IMR-90 (cell line): ENCODE results near the gene SLC38A6. TPM values are rescaled to one million over a fixed set of nuclear protein-coding genes. Genes with fewer than 3 reads are reported as not detected.

Source experiments
- ATAC-seq: fragments of 200-7000 bp; cut with Tn5 transposase; 2 replicates; pipeline ENCODE4 v1.9.1; 2020; ENCODE audit warnings: low read depth, mild to moderate bottlenecking, moderate library complexity
- BruUV-seq: library from RNA; stranded (reverse); fragments of 400-500 nt; replicated peaks from 2 replicates; lab custom pipeline; 2021; lab: Mats Ljungman, UMichigan
- CTCF ChIA-PET: fragments of 300-600 bp; formaldehyde crosslinking; extraction: SDS; loops from one replicate; lab custom pipeline; 2021; ENCODE audit warnings: antibody characterized with exemption; lab: Yijun Ruan, JAX
- POLR2A ChIA-PET: fragments of 300-600 bp; sonication (Branson Sonifier 250); formaldehyde crosslinking; loops from one replicate; lab custom pipeline; 2022; ENCODE audit warnings: antibody characterized with exemption; ENCODE audit not compliant: unreplicated experiment; lab: Charles Lee
- DNase-seq: peaks from one replicate; pipeline ENCODE4 v3.0.0; 2013
- H2AFZ ChIP-seq: replicated peaks from 2 replicates; pipeline ENCODE3; 2013; ENCODE audit warnings: low read length, mild to moderate bottlenecking; ENCODE audit not compliant: poor library complexity
- H2AK5ac ChIP-seq: 2 replicates; pipeline ENCODE4 v1.6.1; 2013; ENCODE audit warnings: low read depth, low read length, inconsistent platforms
- H2AK9ac ChIP-seq: replicated peaks from 2 replicates; pipeline ENCODE3; 2013; ENCODE audit warnings: mild to moderate bottlenecking, low read depth, low read length, moderate library complexity; ENCODE audit not compliant: poor library complexity
- H2BK120ac ChIP-seq: 2 replicates; pipeline ENCODE4 v1.6.1; 2013; ENCODE audit warnings: low read depth, low read length, inconsistent platforms
- H2BK15ac ChIP-seq: 3 replicates; pipeline ENCODE4 v1.6.1; 2013; ENCODE audit warnings: low read depth, low read length, inconsistent platforms
- H2BK20ac ChIP-seq: 2 replicates; pipeline ENCODE4 v1.6.1; 2013; ENCODE audit warnings: low read depth, mild to moderate bottlenecking, inconsistent platforms, low read length, moderate library complexity
- H2BK5ac ChIP-seq: 2 replicates; pipeline ENCODE4 v1.6.1; 2013; ENCODE audit warnings: mild to moderate bottlenecking, low read depth, low read length, inconsistent platforms; ENCODE audit not compliant: poor library complexity, severe bottlenecking
- H3K14ac ChIP-seq: replicated peaks from 2 replicates; pipeline ENCODE4 v1.6.1; 2013; ENCODE audit warnings: low read depth, low read length, inconsistent platforms
- H3K18ac ChIP-seq: 2 replicates; pipeline ENCODE4 v1.6.1; 2013; ENCODE audit warnings: low read depth, low read length, control low read depth
- H3K23ac ChIP-seq: 2 replicates; pipeline ENCODE4 v1.6.1; 2013; ENCODE audit warnings: low read depth, low read length, inconsistent platforms
- H3K27ac ChIP-seq: 2 replicates; pipeline ENCODE4 v1.5.1; 2013; ENCODE audit warnings: mild to moderate bottlenecking, control low read depth, low read length; ENCODE audit not compliant: insufficient read depth
- H3K27me3 ChIP-seq: 2 replicates; pipeline ENCODE4 v1.6.1; 2013; ENCODE audit warnings: low read length; ENCODE audit not compliant: control insufficient read depth, insufficient read depth
- H3K36me3 ChIP-seq: 2 replicates; pipeline ENCODE4 v1.6.1; 2013; ENCODE audit warnings: low read length, mixed read lengths; ENCODE audit not compliant: control insufficient read depth, insufficient read depth
- H3K4ac ChIP-seq: 2 replicates; pipeline ENCODE4 v1.6.1; 2013; ENCODE audit warnings: low read depth, low read length, inconsistent platforms
- H3K4me1 ChIP-seq: 2 replicates; pipeline ENCODE4 v1.6.1; 2013; ENCODE audit warnings: low read length, mixed read lengths; ENCODE audit not compliant: control insufficient read depth, insufficient read depth
- H3K4me2 ChIP-seq: 2 replicates; pipeline ENCODE4 v1.6.1; 2013; ENCODE audit warnings: low read depth, mild to moderate bottlenecking, control low read depth, low read length, moderate library complexity
- H3K4me3 ChIP-seq: 2 replicates; pipeline ENCODE4 v1.5.1; 2013; ENCODE audit warnings: low read depth, mild to moderate bottlenecking, control low read depth, low read length, moderate library complexity; ENCODE audit not compliant: insufficient read depth
- H3K56ac ChIP-seq: 2 replicates; pipeline ENCODE4 v1.6.1; 2013; ENCODE audit warnings: low read length, inconsistent platforms; ENCODE audit not compliant: insufficient read depth; ENCODE audit errors: extremely low read depth
- H3K79me1 ChIP-seq, 2 experiments: 2 replicates each; pipeline ENCODE4 v1.6.1; 2013; ENCODE audit warnings: low read length in 2 of 2, inconsistent platforms in 1 of 2, low read depth in 1 of 2
- H3K9ac ChIP-seq: 2 replicates; pipeline ENCODE4 v1.6.1; 2013; ENCODE audit warnings: low read depth, low read length, control low read depth
- H3K9me1 ChIP-seq: 2 replicates; pipeline ENCODE4 v1.6.1; 2013; ENCODE audit warnings: low read length, inconsistent platforms; ENCODE audit not compliant: insufficient read depth
- H3K9me3 ChIP-seq: 2 replicates; pipeline ENCODE4 v1.6.1; 2013; ENCODE audit warnings: low read length; ENCODE audit not compliant: control insufficient read depth, insufficient read depth
- H4K20me1 ChIP-seq: 2 replicates; pipeline ENCODE4 v1.6.1; 2013; ENCODE audit warnings: low read length, inconsistent platforms; ENCODE audit not compliant: insufficient read depth
- H4K5ac ChIP-seq: 2 replicates; pipeline ENCODE4 v1.6.1; 2013; ENCODE audit warnings: mild to moderate bottlenecking, low read depth, low read length, control low read depth
- H4K8ac ChIP-seq, 2 experiments: 2 replicates each; pipeline ENCODE4 v1.6.1; 2013; ENCODE audit warnings: low read depth in 2 of 2, low read length in 2 of 2, control low read depth in 1 of 2, inconsistent platforms in 1 of 2
- H4K91ac ChIP-seq: 2 replicates; pipeline ENCODE4 v1.6.1; 2013; ENCODE audit warnings: low read depth, low read length, inconsistent platforms; ENCODE audit not compliant: insufficient read depth
- BHLHE40 ChIP-seq: fragments of 150-350 bp; IDR thresholded peaks from 2 replicates; pipeline ENCODE4 v1.6.1; 2016; ENCODE audit warnings: mild to moderate bottlenecking, low read depth, low read length
- CEBPB ChIP-seq: IDR thresholded peaks from 2 replicates; pipeline ENCODE4 v1.6.1; 2012; ENCODE audit warnings: low read depth, low read length, improper control_type of control experiment
- CHD1 ChIP-seq: IDR thresholded peaks from 2 replicates; pipeline ENCODE4 v1.6.1; 2012; ENCODE audit warnings: low read depth, low read length, improper control_type of control experiment
- CTCF ChIP-seq: conservative IDR thresholded peaks from 2 replicates; pipeline ENCODE4 v1.5.1; 2012; ENCODE audit warnings: mild to moderate bottlenecking, low read depth, low read length, improper control_type of control experiment
- ELK1 ChIP-seq: fragments of 150-350 bp; IDR thresholded peaks from 2 replicates; pipeline ENCODE4 v1.6.1; 2016; ENCODE audit warnings: low read depth, mild to moderate bottlenecking, low read length, moderate library complexity, borderline replicate concordance
- FOS ChIP-seq: fragments of 150-350 bp; IDR thresholded peaks from 2 replicates; pipeline ENCODE4 v1.6.1; 2016; ENCODE audit warnings: low read depth, low read length
- MAFK ChIP-seq: IDR thresholded peaks from 2 replicates; pipeline ENCODE4 v1.6.1; 2012; ENCODE audit warnings: low read depth, low read length, improper control_type of control experiment
- MAZ ChIP-seq: IDR thresholded peaks from 2 replicates; pipeline ENCODE4 v1.6.1; 2012; ENCODE audit warnings: low read depth, mild to moderate bottlenecking, low read length, improper control_type of control experiment, moderate library complexity, borderline replicate concordance
- MXI1 ChIP-seq: IDR thresholded peaks from 2 replicates; pipeline ENCODE4 v1.6.1; 2012; ENCODE audit warnings: low read depth, mild to moderate bottlenecking, low read length, moderate library complexity, borderline replicate concordance
- NFE2L2 ChIP-seq: fragments of 150-350 bp; IDR thresholded peaks from 2 replicates; pipeline ENCODE4 v1.6.1; 2016; ENCODE audit warnings: low read depth, mild to moderate bottlenecking, low read length
- POLR2A ChIP-seq: IDR thresholded peaks from 2 replicates; pipeline ENCODE4 v1.6.1; 2012; ENCODE audit warnings: mild to moderate bottlenecking, low read depth, low read length
- RAD21 ChIP-seq: IDR thresholded peaks from 2 replicates; pipeline ENCODE4 v1.6.1; 2012; ENCODE audit warnings: low read length, improper control_type of control experiment
- RCOR1 ChIP-seq: IDR thresholded peaks from 2 replicates; pipeline ENCODE4 v1.6.1; 2012; ENCODE audit warnings: mild to moderate bottlenecking, low read length, improper control_type of control experiment; ENCODE audit not compliant: insufficient replicate concordance
- RFX5 ChIP-seq: IDR thresholded peaks from 2 replicates; pipeline ENCODE4 v1.8.0; 2012; ENCODE audit warnings: low read depth, mild to moderate bottlenecking, low read length, moderate library complexity
- SMC3 ChIP-seq: fragments of 150-350 bp; IDR thresholded peaks from 2 replicates; pipeline ENCODE4 v1.6.1; 2016; ENCODE audit warnings: low read depth, mild to moderate bottlenecking, antibody characterized with exemption, low read length, moderate library complexity
- USF2 ChIP-seq: fragments of 150-350 bp; IDR thresholded peaks from 2 replicates; pipeline ENCODE4 v1.6.1; 2017; ENCODE audit warnings: mild to moderate bottlenecking, antibody characterized with exemption, low read length, low read depth
- WGBS, 2 experiments: methylation state at CpG; one replicate each; pipeline versions ENCODE4 v1.1.5 to v1.1.7; 2013; ENCODE audit warnings: missing lambda C conversion rate in 2 of 2; ENCODE audit not compliant: insufficient read length in 1 of 2; ENCODE audit errors: extremely low coverage in 2 of 2; 5-methylcytosine and 5-hydroxymethylcytosine counted together
- dilution Hi-C: fragments of 300-500 bp; cut with HindIII; formaldehyde crosslinking; loops from one replicate; pipeline ENCODE4 v1.14.3; 2018; ENCODE audit warnings: low sequenced_read_pairs; ENCODE audit not compliant: unreplicated experiment
- in situ Hi-C: fragments of 300-500 bp; cut with MboI; formaldehyde crosslinking; loops from 3 replicates; pipeline ENCODE4 v1.14.3; 2019; ENCODE audit warnings: low sequenced_read_pairs, inconsistent platforms, mixed read lengths
- intact Hi-C: fragments of 100-400 bp; cut with micrococcal nuclease; formaldehyde crosslinking; loops from 2 replicates; pipeline ENCODE4 v1.10.0; 2022
- polyA plus RNA-seq, 3 experiments: library from polyadenylated mRNA; depleted of rRNA; stranded (reverse); fragments of >200 nt; gene quantifications; 2 replicates each; pipeline ENCODE4 v1.2.3, GENCODE V29; 2012; ENCODE audit warnings: low replicate concordance in 1 of 3
- total RNA-seq: library from RNA; depleted of rRNA; stranded (reverse); fragments of >200 nt; gene quantifications from 2 replicates; pipeline ENCODE4 v1.2.3, GENCODE V29; 2012

SLC38A6 gene
- total and polyA plus RNA-seq, 2 of the 4 experiments (the other 2 are of a cell fraction) = 15.5 to 18.3 TPM

GRCh38 chr14:61041704-61042103, 60.7 kb downstream of the SLC38A6 start:
- TF ChIP-seq RAD21 = no peak
- TF ChIP-seq RFX5 = no peak
- TF ChIP-seq CTCF = no peak
- no peak for TF ChIP-seq SMC3
- no peak for TF ChIP-seq ELK1
- TF ChIP-seq CEBPB = no peak
- no peak for TF ChIP-seq MXI1
- no peak for TF ChIP-seq NFE2L2
- no peak for TF ChIP-seq MAZ
- no peak for TF ChIP-seq FOS
- no peak for TF ChIP-seq BHLHE40
- no peak for TF ChIP-seq POLR2A
- TF ChIP-seq USF2 = no peak
- no peak for TF ChIP-seq MAFK
- TF ChIP-seq CHD1 = no peak
- no peak for TF ChIP-seq RCOR1
- DNase-seq = no peak
- intact Hi-C loops (no loop called here), dilution Hi-C loops (loop anchor here (25.0 kb wide), 1 partner anchor 404 kb away; the partner anchor contains the start of gene SIX1), in situ Hi-C loops (loop anchor here (25.0 kb wide), 1 partner anchor 704 kb away; no protein-coding TSS in a partner anchor)
- H4K91ac ChIP-seq = no peak overlapping the region
- no peaks in the 10 kb centered on the region for H3K4me1 ChIP-seq
- no CpG with 5 or more reads among the region's 3 CpGs for WGBS, 2 experiments
- H3K4me3 ChIP-seq = no peak overlapping the region
- no peak overlapping the region for H2AK9ac ChIP-seq
- H2BK15ac ChIP-seq = no peak overlapping the region
- H3K4me2 ChIP-seq = no peak overlapping the region
- no peaks in the 10 kb centered on the region for H3K9me3 ChIP-seq
- H3K79me1 ChIP-seq = no peaks in the 10 kb centered on the region
- no peak overlapping the region for H3K23ac ChIP-seq
- H3K27me3 ChIP-seq = no peaks in the 10 kb centered on the region
- no peak overlapping the region for H2AK5ac ChIP-seq
- BruUV-seq = no TSS peak
- no peak overlapping the region for H3K27ac ChIP-seq
- no peak overlapping the region for H2BK120ac ChIP-seq
- H3K9ac ChIP-seq = no peak overlapping the region
- no peak overlapping the region for H3K18ac ChIP-seq
- no peak overlapping the region for H2BK20ac ChIP-seq
- H2BK5ac ChIP-seq = no peak overlapping the region
- no peak overlapping the region for H3K14ac ChIP-seq
- no peak overlapping the region for H4K8ac ChIP-seq
- no peak for ATAC-seq
- no peak overlapping the region for H4K5ac ChIP-seq
- H3K36me3 ChIP-seq = no peaks in the 10 kb centered on the region; the same call in 1 of the 2 replicates
- no peak overlapping the region for H3K56ac ChIP-seq
- ChIA-PET CTCF (interaction anchor here (1.3 kb wide), 1 partner anchor 9 kb away, joined by 4 read pairs; no protein-coding TSS in a partner anchor), POLR2A (no interaction called here)
- H3K9me1 ChIP-seq = no peaks in the 10 kb centered on the region
- no peak overlapping the region for H3K4ac ChIP-seq
- no peak overlapping the region for H2AFZ ChIP-seq
- no peaks in the 10 kb centered on the region for H4K20me1 ChIP-seq
